ENCODE data around the gene PKIB. TPM values are rescaled to one million over a fixed set of nuclear protein-coding genes. Genes with fewer than 3 reads are reported as not detected.

Gene PKIB
- total RNA-seq, 2 experiments from 2014 or later: 0.78 to 1.3 TPM

- Mint-ChIP-seq H3K27me3 (peaks cover 9% of the 10 kb centered on the region), H3K36me3 (no peaks in the 10 kb centered on the region), H3K27ac (no peak overlapping the region), H3K4me1 (peaks cover 3% of the 10 kb centered on the region), H3K9me3 (no peaks in the 10 kb centered on the region), H3K4me3 (no peak overlapping the region)
- DNase-seq (no peak), ATAC-seq (ENCODE audit: low read depth) (no peak)
- POLR2A ChIA-PET: no interaction called here
Observed at GRCh38 chr6:122712448-122713137, 102.4 kb downstream of the PKIB start.

DNA sequence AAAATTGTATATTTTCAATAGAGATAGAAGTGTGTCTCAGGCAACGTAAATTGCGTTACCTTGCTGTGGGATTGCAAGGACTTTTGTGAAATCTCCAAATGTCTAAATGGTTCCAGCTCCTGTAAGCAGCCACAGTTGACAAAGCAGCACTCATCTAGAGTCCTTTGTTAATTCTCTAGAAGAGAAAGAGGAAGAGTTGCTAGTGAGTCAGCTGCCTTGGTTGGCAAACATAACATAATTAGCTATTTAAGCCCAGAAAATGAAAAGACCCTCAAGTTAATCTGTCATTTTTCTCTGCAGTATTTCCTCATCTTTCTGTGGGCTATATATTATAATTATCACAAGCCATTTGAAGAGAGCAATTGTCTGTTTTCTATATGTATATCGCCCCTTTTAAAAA lies 102.9 kb downstream of the PKIB start:
- H3K36me3 Mint-ChIP-seq: no peaks in the 10 kb centered on the region
- H3K27ac Mint-ChIP-seq: no peak overlapping the region
- H3K9me3 Mint-ChIP-seq: no peaks in the 10 kb centered on the region
- peaks cover 3% of the 10 kb centered on the region for H3K4me1 Mint-ChIP-seq
- DNase-seq (no peak), ATAC-seq (ENCODE audit: low read depth) (no peak)
- POLR2A ChIA-PET: no interaction called here
- H3K4me3 Mint-ChIP-seq: no peak overlapping the region
- peaks cover 6% of the 10 kb centered on the region for H3K27me3 Mint-ChIP-seq

DNA sequence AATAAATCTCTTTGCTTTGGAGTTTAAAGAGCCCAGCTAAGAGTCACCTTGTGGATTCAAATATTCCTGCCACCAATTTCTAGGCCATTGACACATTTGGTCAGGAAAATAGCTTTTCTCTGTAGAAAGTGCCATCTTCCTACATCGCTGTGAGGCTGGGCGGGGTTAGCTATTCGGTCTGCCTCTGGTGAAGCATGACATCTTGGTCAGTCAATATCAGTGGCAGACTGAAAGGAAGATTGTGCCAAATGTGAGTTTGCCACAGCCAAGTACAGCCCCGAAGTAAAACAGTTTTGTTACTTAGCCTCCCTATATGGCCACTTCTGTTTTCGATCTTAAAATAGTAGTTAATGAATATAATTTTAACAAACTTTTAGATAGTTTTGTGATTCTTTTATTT lies 103.9 kb downstream of the PKIB start:
- no peaks in the 10 kb centered on the region for H3K36me3 Mint-ChIP-seq
- POLR2A ChIA-PET: no interaction called here
- H3K27me3 Mint-ChIP-seq: peaks cover 2% of the 10 kb centered on the region
- H3K4me1 Mint-ChIP-seq: peaks cover 3% of the 10 kb centered on the region
- DNase-seq (no peak), ATAC-seq (ENCODE audit: low read depth) (no peak)
- H3K27ac Mint-ChIP-seq: no peak overlapping the region
- no peak overlapping the region for H3K4me3 Mint-ChIP-seq
- no peaks in the 10 kb centered on the region for H3K9me3 Mint-ChIP-seq

- no peak overlapping the region for H3K27ac Mint-ChIP-seq
- DNase-seq: no peak
- H3K4me3 Mint-ChIP-seq: no peak overlapping the region
- H3K4me1 Mint-ChIP-seq: no peaks in the 10 kb centered on the region
- H3K36me3 Mint-ChIP-seq: no peaks in the 10 kb centered on the region
- POLR2A ChIA-PET: no interaction called here
- peaks cover 3% of the 10 kb centered on the region for H3K27me3 Mint-ChIP-seq
- no peak for ATAC-seq (ENCODE audit: low read depth)
- H3K9me3 Mint-ChIP-seq: no peaks in the 10 kb centered on the region
Observed at GRCh38 chr6:122715725-122716124, 105.5 kb downstream of the PKIB start.

- H3K4me3 Mint-ChIP-seq: no peak overlapping the region
- H3K27ac Mint-ChIP-seq: no peak overlapping the region
- H3K36me3 Mint-ChIP-seq: no peaks in the 10 kb centered on the region
- H3K9me3 Mint-ChIP-seq: no peaks in the 10 kb centered on the region
- no peak for DNase-seq
- H3K27me3 Mint-ChIP-seq: peaks cover 3% of the 10 kb centered on the region
- POLR2A ChIA-PET: no interaction called here
- ATAC-seq (ENCODE audit: low read depth): no peak
- H3K4me1 Mint-ChIP-seq: no peaks in the 10 kb centered on the region
Observed at GRCh38 chr6:122717350-122717749, 107.1 kb downstream of the PKIB start.

- no peaks in the 10 kb centered on the region for H3K9me3 Mint-ChIP-seq
- no peaks in the 10 kb centered on the region for H3K4me1 Mint-ChIP-seq
- POLR2A ChIA-PET: no interaction called here
- H3K4me3 Mint-ChIP-seq: no peak overlapping the region
- no peaks in the 10 kb centered on the region for H3K36me3 Mint-ChIP-seq
- H3K27me3 Mint-ChIP-seq: peaks cover 3% of the 10 kb centered on the region
- ATAC-seq (ENCODE audit: low read depth) (no peak), DNase-seq (no peak)
- no peak overlapping the region for H3K27ac Mint-ChIP-seq
Observed at GRCh38 chr6:122718616-122719015, 108.4 kb downstream of the PKIB start.

DNA sequence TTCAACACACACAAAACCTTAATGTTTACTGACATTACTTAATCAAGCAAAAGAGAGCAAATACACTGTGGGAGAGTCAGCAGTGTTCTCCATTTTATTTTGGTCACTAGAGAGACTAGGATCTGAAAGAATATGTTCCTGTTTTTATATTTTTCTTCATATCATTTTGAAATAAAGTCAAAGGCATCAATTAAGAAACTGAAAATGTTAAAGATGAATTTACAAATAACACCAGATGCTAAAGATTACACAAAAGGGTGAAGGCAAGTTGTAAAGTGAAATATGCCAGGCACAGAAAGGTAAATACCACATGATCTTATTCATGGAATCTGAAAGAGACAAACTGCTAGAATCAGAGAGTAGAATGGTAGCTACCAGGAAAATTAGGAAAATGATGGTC lies 109.0 kb downstream of the PKIB start:
- POLR2A ChIA-PET: no interaction called here
- ATAC-seq (ENCODE audit: low read depth) (no peak), DNase-seq (no peak)
- no peaks in the 10 kb centered on the region for H3K4me1 Mint-ChIP-seq
- H3K9me3 Mint-ChIP-seq: no peaks in the 10 kb centered on the region
- no peaks in the 10 kb centered on the region for H3K36me3 Mint-ChIP-seq
- H3K27ac Mint-ChIP-seq: no peak overlapping the region
- no peak overlapping the region for H3K4me3 Mint-ChIP-seq
- peaks cover 3% of the 10 kb centered on the region for H3K27me3 Mint-ChIP-seq

GRCh38 chr6:122722746-122723145 lies 112.5 kb downstream of the PKIB start:
- Mint-ChIP-seq H3K36me3 (no peaks in the 10 kb centered on the region), H3K27me3 (peaks cover 8% of the 10 kb centered on the region), H3K4me1 (no peaks in the 10 kb centered on the region), H3K27ac (no peak overlapping the region), H3K4me3 (no peak overlapping the region), H3K9me3 (no peaks in the 10 kb centered on the region)
- DNase-seq (no peak), ATAC-seq (ENCODE audit: low read depth) (no peak)
- POLR2A ChIA-PET: no interaction called here

DNA sequence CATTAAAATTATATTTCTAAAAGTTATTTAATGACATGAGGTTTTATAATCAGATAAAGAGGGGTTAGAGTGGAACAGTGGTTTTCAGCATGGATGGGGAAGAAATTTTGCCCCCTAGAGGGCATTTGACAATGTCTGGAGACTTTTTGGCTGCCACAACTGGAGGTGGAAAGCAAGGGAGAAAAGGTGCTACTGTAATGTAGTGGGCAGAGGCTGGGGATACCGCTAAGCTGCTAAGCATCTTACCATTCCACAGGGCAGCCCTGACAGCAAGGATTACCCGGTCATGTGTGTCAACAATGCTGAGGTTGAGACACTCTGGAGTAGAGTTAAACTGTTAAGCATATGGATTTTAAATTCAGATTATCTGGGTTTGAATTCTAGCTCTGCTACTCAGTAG lies 116.4 kb downstream of the PKIB start:
- DNase-seq (no peak), ATAC-seq (ENCODE audit: low read depth) (no peak)
- no peak overlapping the region for H3K4me3 Mint-ChIP-seq
- no peaks in the 10 kb centered on the region for H3K4me1 Mint-ChIP-seq
- no peak overlapping the region for H3K27ac Mint-ChIP-seq
- H3K27me3 Mint-ChIP-seq: peaks cover 5% of the 10 kb centered on the region
- H3K9me3 Mint-ChIP-seq: no peaks in the 10 kb centered on the region
- H3K36me3 Mint-ChIP-seq: no peaks in the 10 kb centered on the region
- POLR2A ChIA-PET: no interaction called here

DNA sequence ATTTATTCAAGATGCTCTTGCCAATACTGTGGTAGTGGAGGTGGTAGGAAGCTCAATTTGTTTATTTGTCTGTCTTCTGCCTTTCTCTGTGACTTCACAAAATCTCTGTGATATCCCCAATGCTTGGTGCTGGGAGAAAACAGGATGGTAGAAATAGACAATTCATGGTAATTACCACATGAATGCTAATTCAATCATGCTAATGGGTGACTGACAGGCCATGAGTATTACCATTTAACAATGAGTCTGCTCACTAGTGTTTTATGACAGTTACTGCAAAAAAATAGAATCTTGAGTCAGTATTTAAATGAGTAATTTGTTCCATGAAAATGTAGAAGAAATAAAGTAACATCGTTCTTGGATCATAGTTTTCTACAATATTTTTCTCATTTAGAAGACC lies 117.0 kb downstream of the PKIB start:
- peaks cover 7% of the 10 kb centered on the region for H3K27me3 Mint-ChIP-seq
- POLR2A ChIA-PET: no interaction called here
- H3K4me1 Mint-ChIP-seq: no peaks in the 10 kb centered on the region
- H3K4me3 Mint-ChIP-seq: no peak overlapping the region
- no peak overlapping the region for H3K27ac Mint-ChIP-seq
- no peak for DNase-seq
- ATAC-seq (ENCODE audit: low read depth): no peak
- no peaks in the 10 kb centered on the region for H3K36me3 Mint-ChIP-seq
- H3K9me3 Mint-ChIP-seq: no peaks in the 10 kb centered on the region

DNA sequence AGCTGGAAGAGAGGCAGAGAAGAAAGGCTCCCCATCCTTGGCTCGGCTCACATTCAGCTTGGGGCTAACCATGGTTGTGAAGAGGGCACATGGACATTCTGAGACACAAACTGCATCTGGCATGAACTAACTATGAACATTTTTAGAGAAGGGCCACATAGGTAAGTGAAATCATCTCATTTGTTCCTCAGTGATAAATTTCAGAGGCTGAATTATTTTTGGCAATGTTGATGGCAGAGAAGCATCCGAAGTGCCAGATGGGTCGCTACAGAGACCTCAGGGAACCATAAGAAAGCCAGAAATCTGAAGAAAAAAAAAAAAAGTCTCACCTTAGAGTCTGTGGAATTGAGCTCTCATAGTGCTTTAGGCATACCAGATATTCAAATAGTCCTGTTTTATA lies 120.1 kb downstream of the PKIB start:
- POLR2A ChIA-PET: no interaction called here
- Mint-ChIP-seq H3K27ac (no peak overlapping the region), H3K36me3 (no peaks in the 10 kb centered on the region), H3K4me3 (no peak overlapping the region), H3K9me3 (no peaks in the 10 kb centered on the region), H3K4me1 (no peaks in the 10 kb centered on the region), H3K27me3 (peaks cover 23% of the 10 kb centered on the region)
- DNase-seq: no peak
- ATAC-seq (ENCODE audit: low read depth): no peak

DNA sequence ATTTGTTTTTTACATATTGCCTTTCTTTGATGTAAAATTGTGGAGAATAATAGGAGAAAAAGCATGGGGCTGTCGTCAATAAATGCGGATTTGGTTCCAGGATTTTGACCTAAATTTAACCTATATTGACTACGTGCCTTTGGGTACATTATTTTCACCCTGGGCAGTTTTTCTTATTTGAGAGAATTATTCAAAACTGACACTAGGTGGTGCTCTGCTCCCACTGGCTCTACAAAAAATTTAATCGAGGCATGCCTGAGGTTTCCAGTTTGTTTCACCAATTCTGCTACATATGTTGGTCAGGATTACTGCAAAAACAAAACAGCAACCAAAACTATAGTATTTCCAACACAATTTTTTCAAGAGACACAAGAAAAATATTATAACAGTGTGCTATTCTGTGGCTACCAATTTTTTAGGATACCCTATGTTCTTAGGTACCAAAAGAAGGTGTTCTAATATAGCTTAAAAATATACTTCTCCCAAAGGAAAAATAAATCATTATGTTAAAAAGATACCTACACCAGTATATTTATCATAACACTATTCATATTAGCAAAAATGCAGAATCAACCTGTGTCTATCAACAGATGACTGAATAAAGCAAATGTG lies 120.7 kb downstream of the PKIB start:
- no peak for DNase-seq
- no peaks in the 10 kb centered on the region for H3K4me1 Mint-ChIP-seq
- POLR2A ChIA-PET: no interaction called here

DNA sequence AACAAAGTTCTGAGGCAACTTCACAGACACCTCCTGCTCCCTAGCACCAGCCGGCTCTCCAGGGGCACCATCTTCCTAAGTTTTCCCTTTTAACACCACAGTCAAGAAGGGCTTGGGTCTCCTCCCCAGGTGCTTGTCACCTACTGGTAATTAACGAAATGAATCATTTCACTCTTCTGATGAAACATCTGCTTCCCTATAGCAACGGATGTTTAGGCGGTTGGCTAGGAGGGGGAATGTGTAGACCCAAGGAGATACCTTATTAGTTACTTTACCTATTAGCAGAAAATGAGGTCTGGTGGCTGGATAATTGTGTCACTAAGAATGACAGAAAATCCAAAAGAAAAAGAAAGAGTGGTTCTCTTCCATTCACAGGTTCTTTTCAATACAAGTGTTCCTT lies 123.1 kb downstream of the PKIB start:
- POLR2A ChIA-PET: no interaction called here
- Mint-ChIP-seq H3K4me1 (no peaks in the 10 kb centered on the region), H3K36me3 (no peaks in the 10 kb centered on the region), H3K27me3 (peaks cover 35% of the 10 kb centered on the region), H3K27ac (no peak overlapping the region), H3K4me3 (no peak overlapping the region), H3K9me3 (no peaks in the 10 kb centered on the region)
- ATAC-seq (ENCODE audit: low read depth): no peak
- no peak for DNase-seq

More for the DNA sequence above, 120.7 kb downstream of the PKIB start:
- Mint-ChIP-seq H3K27ac (no peak overlapping the region), H3K36me3 (no peaks in the 10 kb centered on the region), H3K4me3 (no peak overlapping the region), H3K9me3 (no peaks in the 10 kb centered on the region), H3K27me3 (peaks cover 26% of the 10 kb centered on the region)
- ATAC-seq (ENCODE audit: low read depth): no peak

DNA sequence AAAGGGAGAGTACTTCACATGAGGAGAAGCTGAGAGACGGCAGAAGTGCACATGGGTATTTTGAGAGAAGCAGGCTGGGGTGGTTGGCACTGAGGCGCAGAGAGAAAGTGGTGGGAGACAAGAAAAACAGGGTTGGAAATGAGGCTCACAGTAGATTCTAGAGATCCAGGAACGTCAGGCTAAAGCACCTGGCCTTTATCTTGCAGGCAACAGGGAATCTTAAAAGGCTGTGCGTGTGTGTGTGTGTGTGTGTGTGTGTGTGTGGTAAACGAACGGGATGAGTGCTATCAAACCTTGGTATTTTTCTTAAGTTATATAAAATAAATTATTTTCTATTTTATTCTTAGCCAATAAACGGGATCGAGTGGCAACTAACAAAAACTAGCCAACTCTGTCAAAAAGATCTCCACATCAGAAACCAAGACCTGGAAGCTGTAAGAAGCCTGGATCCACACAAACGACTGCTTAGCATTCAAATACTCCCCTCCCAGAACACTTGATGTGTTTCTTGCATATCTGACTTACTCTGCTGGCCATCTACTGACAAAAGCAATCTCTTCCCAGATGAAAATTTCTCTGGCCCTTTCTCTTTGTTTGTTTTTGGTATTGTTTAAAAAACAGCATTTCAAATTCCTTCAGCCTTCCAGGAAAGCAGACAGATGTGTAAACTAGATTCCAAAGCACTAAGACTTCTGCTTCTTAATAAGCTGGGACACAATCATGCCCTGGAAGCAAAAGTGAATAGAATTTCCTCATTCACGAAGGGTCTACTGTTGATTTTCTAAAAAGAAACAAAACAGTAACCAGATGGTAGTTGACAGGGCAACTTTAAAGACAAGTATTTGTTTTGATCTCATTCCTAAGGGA lies 124.6 kb downstream of the PKIB start:
- DNase-seq (no peak), ATAC-seq (ENCODE audit: low read depth) (no peak)
- H3K36me3 Mint-ChIP-seq: no peaks in the 10 kb centered on the region
- H3K9me3 Mint-ChIP-seq: no peaks in the 10 kb centered on the region
- H3K4me3 Mint-ChIP-seq: no peak overlapping the region
- H3K4me1 Mint-ChIP-seq: no peaks in the 10 kb centered on the region
- H3K27me3 Mint-ChIP-seq: peaks cover 35% of the 10 kb centered on the region
- POLR2A ChIA-PET: no interaction called here
- no peak overlapping the region for H3K27ac Mint-ChIP-seq
